ENCODE measurements around the gene E2F7.

DNA sequence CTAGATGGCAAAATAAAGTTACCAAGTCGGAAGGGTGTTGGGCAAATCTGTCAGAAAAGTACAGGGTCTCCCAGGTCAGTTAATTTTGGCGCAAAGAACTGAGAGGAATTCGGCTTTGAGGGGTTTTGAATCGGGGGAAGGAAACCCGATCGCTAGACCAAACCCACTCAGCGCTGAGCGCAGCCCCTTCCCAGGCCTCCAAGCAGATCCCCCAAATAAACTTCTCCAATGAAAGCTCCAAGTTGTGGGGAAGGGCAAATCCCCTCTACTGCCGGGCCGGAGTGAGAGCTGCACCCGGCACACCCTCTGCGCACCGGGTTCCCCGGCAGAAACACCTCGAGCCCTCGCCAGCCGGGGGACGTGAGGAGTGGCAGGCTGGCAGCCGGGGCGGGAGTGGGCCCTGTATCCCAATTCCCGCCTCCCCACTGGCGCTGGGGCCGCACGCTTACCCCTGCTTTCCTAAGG is 441 bp downstream of the E2F7 start:
- TF ChIP-seq, protein P1, sequence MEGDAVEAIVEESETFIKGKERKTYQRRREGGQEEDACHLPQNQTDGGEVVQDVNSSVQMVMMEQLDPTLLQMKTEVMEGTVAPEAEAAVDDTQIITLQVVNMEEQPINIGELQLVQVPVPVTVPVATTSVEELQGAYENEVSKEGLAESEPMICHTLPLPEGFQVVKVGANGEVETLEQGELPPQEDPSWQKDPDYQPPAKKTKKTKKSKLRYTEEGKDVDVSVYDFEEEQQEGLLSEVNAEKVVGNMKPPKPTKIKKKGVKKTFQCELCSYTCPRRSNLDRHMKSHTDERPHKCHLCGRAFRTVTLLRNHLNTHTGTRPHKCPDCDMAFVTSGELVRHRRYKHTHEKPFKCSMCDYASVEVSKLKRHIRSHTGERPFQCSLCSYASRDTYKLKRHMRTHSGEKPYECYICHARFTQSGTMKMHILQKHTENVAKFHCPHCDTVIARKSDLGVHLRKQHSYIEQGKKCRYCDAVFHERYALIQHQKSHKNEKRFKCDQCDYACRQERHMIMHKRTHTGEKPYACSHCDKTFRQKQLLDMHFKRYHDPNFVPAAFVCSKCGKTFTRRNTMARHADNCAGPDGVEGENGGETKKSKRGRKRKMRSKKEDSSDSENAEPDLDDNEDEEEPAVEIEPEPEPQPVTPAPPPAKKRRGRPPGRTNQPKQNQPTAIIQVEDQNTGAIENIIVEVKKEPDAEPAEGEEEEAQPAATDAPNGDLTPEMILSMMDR (IDR thresholded peaks at IDR 0.05; ENCODE audit: poor library complexity, severe bottlenecking), result no peak
- TF ChIP-seq POLR2AphosphoS5 (IDR thresholded peaks at IDR 0.05) (no peak), EZH2 (IDR thresholded peaks at IDR 0.05; ENCODE audit: borderline replicate concordance, insufficient read depth, low read length, poor library complexity, severe bottlenecking) (no peak), EP300 (conservative IDR thresholded peaks at IDR 0.05; ENCODE audit: poor library complexity, severe bottlenecking) (no peak), TAF1 (IDR thresholded peaks at IDR 0.05; ENCODE audit: low read depth) (no peak)

All from neural cell (in vitro differentiated cells).